HL-60 (cell line): ENCODE data around the gene PCGF6.
"Not testable (repeated sequence)": the region's sequence is repeated elsewhere in the genome, so short reads cannot be mapped to it uniquely, and the experiment has no call there.

Source experiments
- CTCF ChIP-seq: IDR thresholded peaks from one replicate; pipeline ENCODE4 v1.5.1; 2011; ENCODE audit warnings: low read length, control low read depth, inconsistent platforms; ENCODE audit not compliant: insufficient read depth
- POLR2AphosphoS5 ChIP-seq: IDR thresholded peaks from 2 replicates; pipeline ENCODE4 v1.6.1; 2012; ENCODE audit warnings: low read depth
- SPI1 ChIP-seq: IDR thresholded peaks from 2 replicates; pipeline ENCODE4 v1.6.1; 2012; ENCODE audit warnings: low read depth, mild to moderate bottlenecking, borderline replicate concordance
- TF ChIP-seq, protein P1 (sequence below): IDR thresholded peaks from 2 replicates; pipeline ENCODE4 v1.6.1; 2012; ENCODE audit warnings: low read depth; ENCODE audit not compliant: insufficient replicate concordance

DNA sequence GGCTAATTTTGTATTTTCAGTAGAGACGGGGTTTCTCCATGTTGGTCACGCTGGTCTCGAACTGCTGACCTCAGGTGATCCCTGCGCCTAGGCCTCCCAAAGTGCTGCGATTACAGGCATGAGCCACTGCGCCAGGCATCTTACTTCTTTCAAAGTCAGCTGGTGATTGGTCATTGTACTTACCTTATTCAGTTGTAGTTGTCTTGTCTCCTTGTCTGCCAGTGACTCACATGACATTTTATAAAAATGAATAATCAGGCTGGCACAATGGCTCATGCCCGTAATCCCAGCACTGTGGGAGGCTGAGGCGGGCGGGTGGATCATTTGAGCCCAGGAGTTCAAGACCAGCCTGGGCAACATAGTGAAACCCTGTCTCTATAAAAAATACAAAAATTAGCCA is 9.9 kb upstream of the PCGF6 start:
- not testable (repeated sequence) for TF ChIP-seq CTCF, POLR2AphosphoS5, SPI1
- TF ChIP-seq, protein P1, sequence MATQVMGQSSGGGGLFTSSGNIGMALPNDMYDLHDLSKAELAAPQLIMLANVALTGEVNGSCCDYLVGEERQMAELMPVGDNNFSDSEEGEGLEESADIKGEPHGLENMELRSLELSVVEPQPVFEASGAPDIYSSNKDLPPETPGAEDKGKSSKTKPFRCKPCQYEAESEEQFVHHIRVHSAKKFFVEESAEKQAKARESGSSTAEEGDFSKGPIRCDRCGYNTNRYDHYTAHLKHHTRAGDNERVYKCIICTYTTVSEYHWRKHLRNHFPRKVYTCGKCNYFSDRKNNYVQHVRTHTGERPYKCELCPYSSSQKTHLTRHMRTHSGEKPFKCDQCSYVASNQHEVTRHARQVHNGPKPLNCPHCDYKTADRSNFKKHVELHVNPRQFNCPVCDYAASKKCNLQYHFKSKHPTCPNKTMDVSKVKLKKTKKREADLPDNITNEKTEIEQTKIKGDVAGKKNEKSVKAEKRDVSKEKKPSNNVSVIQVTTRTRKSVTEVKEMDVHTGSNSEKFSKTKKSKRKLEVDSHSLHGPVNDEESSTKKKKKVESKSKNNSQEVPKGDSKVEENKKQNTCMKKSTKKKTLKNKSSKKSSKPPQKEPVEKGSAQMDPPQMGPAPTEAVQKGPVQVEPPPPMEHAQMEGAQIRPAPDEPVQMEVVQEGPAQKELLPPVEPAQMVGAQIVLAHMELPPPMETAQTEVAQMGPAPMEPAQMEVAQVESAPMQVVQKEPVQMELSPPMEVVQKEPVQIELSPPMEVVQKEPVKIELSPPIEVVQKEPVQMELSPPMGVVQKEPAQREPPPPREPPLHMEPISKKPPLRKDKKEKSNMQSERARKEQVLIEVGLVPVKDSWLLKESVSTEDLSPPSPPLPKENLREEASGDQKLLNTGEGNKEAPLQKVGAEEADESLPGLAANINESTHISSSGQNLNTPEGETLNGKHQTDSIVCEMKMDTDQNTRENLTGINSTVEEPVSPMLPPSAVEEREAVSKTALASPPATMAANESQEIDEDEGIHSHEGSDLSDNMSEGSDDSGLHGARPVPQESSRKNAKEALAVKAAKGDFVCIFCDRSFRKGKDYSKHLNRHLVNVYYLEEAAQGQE: not testable (repeated sequence)
